Stimulated activated CD4-positive, alpha-beta T cell treated with anti-CD3 and anti-CD28 coated beads, TNF-alpha, amount 100 ng/mL, for 1 hour (primary cell): ENCODE measurements around the gene CAV2.

Experiments used
- DNase-seq, 3 donors: peaks; one replicate each; pipeline ENCODE4 v3.0.0-alpha.2; 2020; ENCODE audit warnings: low read depth in 3 of 3, low spot score in 1 of 3

Gene CAV2

DNA sequence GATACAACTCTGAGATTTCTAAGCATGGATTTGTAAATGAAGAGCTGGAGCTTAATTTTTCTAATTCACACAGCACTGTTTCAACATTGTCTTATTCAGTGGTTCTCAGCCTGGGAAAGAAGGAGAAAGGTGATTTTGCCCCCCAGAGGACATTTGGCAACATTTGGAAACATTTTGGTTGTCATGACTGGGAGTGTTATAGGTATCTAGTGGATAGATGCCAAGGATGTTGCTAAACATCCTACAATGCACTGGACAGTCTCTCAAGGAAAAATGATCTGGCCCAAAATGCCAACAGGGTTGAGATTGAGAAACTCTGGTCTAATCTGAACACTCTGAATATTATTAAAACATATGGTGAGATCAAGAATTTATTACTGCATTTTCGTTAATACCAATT lies 3.8 kb upstream of the CAV2 start:
- DNase-seq: no peak

DNA sequence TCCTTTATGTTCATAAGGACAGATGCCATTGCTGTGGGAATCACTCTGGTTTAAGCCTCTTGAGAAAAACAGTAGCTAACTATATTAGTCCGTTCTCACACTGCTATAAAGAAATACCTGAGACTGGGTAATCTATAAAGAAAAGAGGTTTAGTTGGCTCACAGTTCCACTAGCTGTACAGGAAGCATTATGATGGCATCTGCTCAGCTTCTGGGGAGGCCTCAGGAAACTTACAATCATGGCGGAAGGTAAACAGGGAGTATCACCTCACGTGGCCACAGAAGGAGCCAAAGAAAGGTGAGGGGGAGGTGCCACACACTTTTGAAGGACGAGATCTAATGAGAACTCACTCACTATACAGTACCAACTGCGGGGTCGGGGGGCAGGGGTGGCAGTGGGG lies 2.9 kb upstream of the CAV2 start:
- no peak for DNase-seq

DNA sequence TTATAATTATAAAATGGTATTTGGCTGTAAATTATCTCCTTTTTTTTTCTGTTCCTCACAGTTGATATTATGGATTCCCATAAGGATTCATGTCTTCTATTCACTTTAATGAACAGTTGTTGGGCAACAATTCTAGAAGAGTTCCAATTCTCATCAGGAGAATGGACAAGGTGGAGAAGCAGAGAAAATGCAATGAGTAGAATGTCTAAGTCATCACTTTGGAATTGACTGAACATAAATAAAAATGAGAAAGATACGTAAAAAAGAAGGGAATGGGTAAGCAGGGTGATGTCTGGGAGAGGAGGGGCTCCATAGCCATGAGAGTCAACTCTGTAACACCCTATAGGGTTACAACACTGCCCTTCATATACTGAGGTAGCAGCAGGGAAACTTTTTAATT lies 1.8 kb upstream of the CAV2 start:
- no peak for DNase-seq

DNA sequence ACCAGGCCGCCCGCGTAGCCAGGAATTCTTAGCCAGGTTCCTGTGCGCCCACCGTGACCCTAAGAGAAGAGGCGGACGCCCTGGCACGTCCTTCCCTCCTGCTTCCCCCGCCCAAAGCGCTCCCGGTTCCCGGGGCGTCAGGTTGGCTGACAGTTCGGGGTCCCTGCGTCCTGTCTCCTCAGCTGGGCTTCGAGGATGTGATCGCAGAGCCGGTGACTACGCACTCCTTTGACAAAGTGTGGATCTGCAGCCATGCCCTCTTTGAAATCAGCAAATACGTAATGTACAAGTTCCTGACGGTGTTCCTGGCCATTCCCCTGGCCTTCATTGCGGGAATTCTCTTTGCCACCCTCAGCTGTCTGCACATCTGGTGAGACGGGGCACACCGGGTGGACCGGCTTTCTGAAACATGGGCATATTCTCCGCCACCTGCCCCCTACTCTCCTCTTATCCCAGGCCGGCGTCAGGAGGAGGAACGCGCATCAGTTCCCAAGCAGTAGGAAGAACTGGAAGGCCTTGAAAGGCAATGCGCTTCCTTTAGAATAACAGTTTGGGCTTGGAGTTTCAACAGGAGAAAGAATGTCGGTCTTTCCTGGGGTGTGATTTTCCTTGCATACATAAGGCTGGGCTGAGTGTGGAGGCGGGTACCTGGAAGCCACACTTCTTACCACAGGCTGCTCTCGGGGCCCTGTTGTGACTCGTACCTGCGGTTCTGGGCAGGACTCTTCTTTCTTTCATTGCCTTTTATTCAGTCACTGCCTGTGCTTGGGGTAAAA lies 728 bp downstream of the CAV2 start:
- peak in 1 of 3 donors; percentile 12 for DNase-seq

DNA sequence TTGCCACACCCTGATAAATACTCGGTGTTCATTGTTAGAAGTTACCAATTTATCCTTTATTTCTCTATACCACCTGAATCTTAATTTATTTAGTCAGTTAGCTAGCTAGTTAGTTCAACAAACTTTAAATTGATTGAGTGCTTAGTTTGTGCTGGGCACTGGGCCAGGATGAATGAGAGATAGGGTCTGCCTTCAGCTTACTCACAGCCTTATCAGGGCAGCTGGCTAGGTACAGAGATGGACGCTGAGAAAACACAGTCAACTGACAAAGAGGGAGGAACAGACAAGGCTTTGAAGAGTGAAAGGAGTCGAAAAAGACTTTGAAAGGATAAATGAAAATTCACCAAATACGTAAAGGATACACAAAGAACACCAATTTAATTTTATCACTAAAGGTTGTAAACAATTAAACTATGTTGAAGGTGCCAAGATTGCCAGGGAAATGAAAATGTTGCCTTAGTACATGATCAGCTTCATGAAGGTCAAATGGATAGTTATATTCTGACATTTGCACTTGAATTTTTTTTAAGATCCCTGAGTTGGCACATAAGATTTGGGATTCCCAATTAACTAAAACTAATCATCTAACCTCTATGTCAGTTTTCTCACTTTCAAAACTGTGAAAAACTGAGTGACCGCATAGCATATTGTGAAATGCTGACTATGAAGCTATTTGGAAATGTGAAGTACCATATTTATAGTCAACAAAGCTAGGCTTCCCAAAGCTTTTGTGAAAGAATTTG lies 2.1 kb downstream of the CAV2 start:
- no peak for DNase-seq

DNA sequence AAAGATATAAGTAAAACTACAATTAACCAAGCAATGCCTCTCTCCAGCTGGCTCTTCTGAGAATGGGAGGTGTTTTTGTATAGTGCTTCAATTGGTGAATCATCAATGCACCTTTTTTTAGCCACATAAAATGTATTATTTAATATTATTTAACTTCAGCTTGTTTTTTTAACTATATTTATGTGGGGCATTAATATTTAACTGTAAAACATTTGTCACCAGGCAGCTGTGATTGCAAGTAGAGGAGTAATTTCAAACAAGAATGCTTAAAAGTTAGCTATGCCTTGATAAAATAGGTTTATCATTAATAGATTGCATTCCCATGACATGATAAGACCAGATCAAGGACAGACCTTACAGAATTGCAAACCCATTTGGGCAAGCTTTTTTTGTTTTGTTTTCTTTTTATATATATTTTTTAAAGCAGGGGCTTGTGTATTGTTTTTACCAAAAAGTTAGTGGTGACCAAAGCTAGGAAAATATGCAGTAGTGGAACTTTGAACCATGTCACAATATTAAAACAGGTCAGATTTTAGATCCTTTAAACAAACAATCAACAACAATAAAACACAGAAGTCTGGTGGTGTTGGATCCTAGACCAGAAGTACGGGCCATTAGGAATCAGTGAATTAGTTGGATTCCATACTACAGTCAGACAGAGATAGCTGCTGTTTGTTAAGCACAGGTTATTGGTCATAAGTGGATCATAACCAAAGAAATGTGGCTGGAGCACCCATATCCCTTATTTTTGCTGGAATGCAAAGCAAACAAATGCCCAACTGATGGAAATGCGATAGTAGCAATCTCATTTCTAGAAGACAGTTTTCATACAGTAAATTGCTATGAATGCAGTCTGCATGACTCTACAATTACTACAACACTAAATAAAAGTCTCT lies 2.9 kb downstream of the CAV2 start:
- no peak for DNase-seq

DNA sequence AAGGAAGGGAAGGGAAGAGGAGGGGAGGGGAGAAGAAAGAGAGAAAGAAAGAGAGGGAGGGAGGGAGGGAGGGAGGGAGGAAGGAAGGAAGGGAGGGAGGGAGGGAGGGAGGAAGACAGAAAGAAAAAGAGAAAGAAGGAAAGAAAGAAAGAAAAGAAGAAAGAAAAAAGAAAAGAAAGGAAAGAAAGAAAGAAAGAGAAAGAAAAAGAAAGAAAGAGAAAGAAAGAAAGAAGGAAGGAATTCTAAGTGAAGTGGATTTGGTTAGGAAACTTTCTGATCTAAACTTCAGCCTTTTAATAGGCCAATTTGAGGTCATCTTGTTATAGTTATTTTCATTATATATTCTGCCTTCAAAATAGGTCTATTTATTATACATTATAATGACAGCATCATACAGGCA lies 4.3 kb downstream of the CAV2 start:
- DNase-seq: no peak

DNA sequence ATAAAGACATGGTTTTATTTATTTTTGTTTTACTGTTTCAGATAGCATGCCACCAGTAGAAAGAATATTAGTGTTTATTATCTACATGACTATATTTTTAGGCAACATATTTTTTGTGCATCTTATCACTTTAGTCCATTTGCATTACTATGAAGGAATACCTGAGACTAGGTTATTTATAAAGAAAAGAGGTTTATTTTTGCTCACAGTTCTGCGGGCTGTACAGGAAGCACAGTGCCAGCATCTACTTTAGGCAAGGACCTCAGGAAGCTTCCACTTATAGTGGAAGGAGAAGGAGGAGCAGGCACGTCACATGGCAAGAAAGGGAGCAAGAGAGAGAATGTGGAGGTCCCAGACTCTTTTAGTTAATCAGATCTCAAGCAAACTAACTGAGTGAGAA lies 5.7 kb downstream of the CAV2 start:
- DNase-seq: no peak

DNA sequence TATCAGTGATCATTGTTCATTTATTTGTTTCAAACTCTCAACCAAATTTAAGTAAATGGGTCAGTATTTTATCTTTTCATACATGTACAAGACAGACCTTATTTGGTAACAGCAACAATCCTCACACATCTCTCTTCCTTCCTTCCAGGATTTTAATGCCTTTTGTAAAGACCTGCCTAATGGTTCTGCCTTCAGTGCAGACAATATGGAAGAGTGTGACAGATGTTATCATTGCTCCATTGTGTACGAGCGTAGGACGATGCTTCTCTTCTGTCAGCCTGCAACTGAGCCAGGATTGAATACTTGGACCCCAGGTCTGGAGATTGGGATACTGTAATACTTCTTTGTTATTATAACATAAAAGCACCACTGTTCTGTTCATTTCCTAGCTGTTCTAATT lies 6.3 kb downstream of the CAV2 start:
- no peak for DNase-seq

DNA sequence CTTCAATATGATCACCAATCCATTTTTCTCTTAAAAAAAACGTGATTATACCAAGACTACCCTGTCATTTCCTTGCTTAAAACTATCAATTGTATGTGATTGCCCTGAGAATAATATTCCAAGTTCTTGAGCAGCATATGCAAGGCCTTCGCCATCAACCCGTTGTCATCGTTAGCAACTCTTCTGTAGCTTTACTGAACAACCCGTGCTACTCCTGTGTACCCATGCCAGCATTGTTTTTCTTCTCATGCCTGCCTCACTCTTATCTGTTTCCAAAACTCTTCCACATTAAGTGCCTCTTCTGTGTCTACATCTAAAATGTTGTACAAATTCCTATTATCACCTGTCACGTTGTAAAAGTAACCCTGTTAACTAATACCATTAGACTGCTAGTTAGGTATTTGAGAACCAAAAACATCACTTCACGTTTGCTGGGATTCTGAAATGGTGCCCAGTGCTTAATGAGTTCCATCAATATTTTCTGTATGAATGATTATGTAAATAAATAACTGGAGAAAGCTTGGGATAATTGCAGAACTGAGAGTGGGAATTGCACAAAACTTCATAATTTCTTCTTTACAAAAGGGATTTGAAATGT lies 10.5 kb downstream of the CAV2 start:
- DNase-seq: no peak

DNA sequence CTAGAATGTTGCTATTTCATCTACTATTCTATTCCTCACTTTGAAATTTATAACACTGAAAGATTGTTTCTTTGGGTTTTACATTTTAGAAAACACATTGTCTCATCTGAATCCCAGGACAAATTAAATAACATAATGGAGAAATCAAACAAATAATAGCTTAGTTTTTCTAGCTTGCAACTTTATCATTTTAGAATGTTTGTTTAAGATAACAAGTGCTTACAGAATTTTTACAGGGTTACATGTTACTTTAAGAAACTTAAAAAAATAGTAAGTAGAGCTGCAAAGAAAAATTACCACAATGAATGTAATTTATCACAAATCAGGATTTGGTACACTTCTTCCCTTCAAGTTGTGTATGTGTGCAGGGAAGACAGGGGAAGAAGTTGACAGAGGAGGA lies 11.3 kb downstream of the CAV2 start:
- DNase-seq: no peak

DNA sequence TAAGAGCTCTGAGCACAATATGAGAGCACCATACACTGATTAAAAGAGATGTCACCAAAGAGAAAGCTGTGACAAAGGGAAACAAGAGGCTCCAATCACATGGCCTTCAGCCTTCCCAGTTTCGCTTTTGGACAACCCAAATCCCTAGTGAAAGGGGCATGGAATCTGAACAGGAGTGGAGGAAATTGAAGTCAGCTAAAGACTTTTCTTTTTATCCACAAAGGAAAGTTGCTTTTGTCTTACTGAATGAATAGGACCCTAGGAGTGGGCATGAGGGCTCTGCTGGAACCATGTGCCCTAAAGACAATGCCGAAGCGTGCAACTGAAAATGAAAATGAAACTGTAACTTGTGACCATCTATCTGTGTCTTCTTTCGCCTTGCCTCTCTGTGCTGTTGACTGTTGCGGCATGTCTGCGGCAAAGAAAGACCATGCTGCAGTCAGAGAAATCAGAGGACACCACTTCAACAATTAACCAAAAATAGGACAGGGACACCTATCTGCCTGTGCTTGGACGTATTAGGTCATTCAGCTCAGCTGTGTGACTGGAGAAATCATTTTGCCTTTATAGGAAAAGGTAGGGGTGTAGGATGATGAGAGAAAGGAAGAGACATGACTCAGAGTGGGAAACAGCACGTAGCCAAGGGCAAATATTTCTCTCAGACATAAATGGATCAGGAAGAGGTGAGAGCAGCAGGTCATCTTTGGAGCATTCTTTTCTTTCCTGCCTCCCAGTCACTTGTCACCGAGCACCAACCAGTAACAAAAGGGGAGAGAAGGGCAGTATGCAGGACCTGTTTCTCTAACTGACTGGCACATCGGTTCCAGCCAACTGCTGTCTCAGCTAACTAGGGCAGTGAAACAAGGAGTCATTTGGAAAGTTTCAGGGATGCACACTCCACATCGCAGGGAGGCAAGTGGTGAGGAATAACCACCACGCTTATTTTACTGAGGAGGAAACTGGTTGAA lies 12.3 kb downstream of the CAV2 start:
- no peak for DNase-seq

DNA sequence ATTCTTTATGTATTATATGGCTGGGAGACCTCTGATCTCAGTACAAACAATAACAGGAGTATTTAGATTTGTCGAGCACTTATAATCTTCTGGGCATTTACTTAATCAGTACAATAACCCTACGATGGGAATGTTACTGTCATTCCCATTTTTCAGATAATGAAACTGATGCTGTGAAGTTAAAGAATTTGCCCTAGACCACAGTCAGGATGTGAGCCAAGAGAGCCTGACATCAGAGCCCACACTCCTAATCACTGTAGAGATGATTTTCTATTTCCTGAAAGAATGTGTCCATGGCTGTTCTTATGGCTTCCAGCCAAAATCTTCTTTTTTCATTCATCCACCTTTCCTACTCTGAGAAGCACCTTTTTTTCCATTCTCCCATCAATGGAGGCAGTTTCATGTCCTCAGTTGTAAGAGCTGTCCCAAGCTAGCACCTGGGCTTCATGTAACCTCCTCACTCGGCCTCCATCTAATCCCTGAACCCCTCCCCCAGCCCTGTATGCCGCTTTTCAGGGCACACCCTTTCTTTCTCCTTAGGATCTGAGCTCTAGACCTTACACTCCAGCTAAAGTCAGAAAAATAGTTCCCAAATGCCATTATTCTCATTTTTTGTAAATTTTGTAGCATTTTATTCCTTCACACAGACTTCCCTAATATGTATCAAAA lies 13.1 kb downstream of the CAV2 start:
- no peak for DNase-seq

DNA sequence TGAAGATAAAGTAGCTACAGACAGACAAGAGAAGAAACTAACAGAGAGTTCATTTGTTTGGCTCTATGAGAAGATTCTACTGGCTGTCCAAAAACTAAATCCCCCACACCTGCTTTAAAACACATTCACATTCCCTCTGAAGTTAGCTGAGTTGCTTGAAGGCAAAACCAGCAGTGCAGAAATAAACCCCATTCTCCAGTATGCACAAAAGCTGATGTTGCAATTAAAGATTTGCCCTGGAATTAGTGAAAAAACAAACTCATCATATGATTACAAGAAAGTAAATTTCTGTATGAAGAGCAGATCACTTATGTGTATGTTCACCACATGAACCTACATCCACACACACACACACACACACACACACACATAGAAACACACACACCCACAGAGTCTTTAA lies 16.0 kb downstream of the CAV2 start:
- DNase-seq: no peak

DNA sequence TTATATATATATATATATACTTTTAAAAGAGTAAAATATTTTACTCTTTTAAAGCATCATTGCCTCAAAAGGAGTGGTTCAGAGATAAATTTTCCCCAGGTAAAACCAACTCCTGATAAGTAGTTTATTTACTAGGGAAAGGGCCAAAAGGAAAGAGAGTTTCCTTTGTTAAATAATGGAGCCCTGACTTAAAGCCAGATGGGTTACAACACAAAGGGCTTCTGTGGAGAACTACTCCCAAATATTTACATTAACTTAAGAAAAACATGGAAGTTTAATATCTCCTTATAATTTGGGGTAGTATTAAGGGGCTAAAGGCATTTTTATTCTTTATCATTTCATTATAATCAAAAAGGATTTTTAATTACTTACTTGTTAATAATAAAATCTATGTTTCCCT lies 16.8 kb downstream of the CAV2 start:
- no peak for DNase-seq

DNA sequence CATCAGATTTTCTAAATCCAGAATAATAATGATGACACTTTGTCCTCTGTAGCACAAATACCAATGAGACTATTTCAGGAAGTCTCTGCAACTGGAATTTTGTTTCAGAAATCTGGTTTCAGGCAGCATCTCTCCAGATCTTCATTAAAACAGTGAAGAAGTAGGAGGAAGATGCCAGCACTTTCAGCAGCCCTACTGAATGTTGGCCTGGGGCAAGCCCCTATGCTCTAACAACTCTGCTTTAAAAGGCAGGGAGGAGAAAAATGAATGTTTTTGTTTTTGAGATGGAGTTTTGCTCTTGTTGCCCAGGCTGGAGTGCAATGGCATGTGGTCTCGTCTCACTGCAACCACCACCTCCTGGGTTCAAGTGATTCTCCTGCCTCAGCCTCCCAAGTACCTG lies 18.1 kb downstream of the CAV2 start:
- no peak for DNase-seq

DNA sequence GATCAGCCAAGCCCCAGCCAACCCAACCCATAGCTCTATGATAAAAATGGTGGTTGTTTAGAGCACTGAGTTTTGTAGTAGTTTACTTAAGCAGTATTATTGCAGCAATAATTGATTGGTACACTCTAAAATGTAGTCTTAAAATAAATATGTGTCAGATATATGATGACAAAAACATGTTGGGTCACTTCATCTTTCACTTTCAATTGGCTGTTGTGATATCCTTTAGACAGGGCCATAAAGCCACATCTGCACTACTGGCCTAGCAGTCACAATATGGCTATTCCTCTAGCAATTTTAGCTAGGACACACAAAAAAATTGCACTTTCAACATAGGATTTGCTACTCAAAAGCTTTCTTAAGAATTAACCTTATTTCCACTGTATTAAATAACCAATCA lies 19.4 kb downstream of the CAV2 start:
- DNase-seq: no peak

DNA sequence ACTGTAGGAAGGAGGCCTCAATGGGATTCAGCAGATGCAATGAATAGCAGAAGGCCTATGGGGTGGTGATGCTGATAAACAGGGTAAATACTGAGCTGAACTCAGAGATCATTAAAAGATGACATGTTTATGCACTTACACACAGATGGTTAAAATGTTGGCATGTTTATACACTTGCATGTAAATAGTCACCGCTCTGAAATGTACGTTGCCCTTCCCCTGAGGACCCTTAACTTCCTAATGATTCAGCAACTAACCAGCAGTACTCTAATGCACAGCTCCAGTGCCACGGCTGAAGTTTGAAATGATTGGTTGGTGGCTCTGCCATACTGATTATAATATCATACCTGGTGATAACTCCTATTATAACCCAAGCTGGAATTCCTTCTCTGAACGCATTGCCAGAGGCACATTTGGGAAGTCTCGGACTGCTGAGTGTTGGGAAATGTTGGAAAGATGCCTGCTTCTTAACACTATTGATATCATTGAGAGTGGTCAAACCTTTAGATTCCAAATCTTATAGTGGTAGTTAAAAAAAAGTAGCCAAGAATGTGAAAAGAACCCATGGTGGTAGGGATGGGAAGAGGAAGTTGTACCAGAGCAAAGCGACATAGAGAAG lies 21.6 kb downstream of the CAV2 start:
- no peak for DNase-seq

DNA sequence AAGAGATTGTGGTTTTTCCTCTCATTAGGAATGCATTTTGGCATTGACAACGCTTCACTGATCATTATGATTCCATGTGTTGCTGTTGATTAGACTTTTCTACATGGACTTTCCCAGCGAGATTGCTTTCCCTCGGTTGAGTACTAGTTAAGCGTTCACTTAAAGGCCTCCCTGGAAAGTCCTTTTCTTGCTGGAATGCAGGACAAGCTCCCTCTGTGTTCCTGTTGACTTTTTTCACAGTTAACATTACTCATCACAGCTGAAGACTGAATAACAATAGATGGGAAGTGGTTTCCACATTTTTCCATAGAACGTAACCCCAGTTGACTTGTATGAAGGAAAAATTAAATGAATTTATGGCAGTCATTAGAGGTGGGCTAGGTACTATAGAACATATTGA lies 22.7 kb downstream of the CAV2 start:
- DNase-seq: no peak
